C4-2B (cell line): ENCODE results near the gene ANKS1B.

Experiments
- CTCF ChIP-seq: fragments of 450-650 bp; conservative IDR thresholded peaks from 2 replicates; pipeline ENCODE4 v1.5.1; 2017; ENCODE audit warnings: mild to moderate bottlenecking
- ZFX ChIP-seq: fragments of 450-650 bp; IDR thresholded peaks from 2 replicates; pipeline ENCODE4 v1.6.1; 2017

DNA sequence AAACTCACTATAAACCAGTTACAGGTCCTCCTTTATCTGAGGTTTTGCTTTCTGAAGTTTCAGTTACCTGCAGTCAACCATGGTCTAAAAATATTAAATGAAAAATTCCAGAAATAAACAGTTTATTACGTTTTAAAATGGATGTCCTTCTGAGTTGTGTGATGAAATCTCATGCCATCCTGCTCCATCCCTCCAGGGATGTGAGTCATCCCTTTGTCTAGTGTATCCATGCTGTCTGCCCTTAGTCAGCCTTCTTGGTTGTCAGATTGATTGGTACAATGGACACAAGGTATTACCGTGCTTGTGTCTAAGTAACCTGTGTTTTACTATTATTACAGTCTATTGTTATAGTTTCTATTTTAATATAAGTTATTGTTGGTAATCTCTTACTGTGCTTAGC is 1011.3 kb downstream of the ANKS1B start:
- no peak for TF ChIP-seq CTCF
- no peak for TF ChIP-seq ZFX
